MM.1S (cell line): ENCODE data around the gene SLC6A19.

Experiments
- DNase-seq: peaks from one replicate; pipeline ENCODE4 v3.0.0-alpha.2; 2015
- H2AFZ ChIP-seq: fragments of 300-600 bp; sonication (generic); 2 replicates; pipeline ENCODE4 v1.6.0; 2016; ENCODE audit warnings: antibody characterized with exemption, low read length
- H3F3A ChIP-seq: fragments of 300-600 bp; sonication (generic); 2 replicates; pipeline ENCODE4 v1.6.1; 2016; ENCODE audit warnings: mild to moderate bottlenecking, antibody characterized with exemption, low read length, moderate library complexity, mixed read lengths; ENCODE audit not compliant: insufficient read depth
- H3K27ac ChIP-seq: fragments of 300-600 bp; sonication (generic); 2 replicates; pipeline ENCODE4 v1.5.1; 2016; ENCODE audit warnings: mild to moderate bottlenecking, low read length
- H3K27me3 ChIP-seq: fragments of 300-600 bp; sonication (generic); replicated peaks from 2 replicates; pipeline ENCODE4 v1.6.0; 2016; ENCODE audit warnings: low read length; ENCODE audit not compliant: insufficient read depth
- H3K36me3 ChIP-seq: fragments of 300-600 bp; sonication (generic); replicated peaks from 2 replicates; pipeline ENCODE4 v1.6.1; 2016; ENCODE audit warnings: mild to moderate bottlenecking, low read length, mixed read lengths; ENCODE audit not compliant: insufficient read depth
- H3K4me1 ChIP-seq: fragments of 300-600 bp; sonication (generic); 2 replicates; pipeline ENCODE4 v1.6.1; 2016; ENCODE audit warnings: low read length, mixed read lengths
- H3K4me2 ChIP-seq: fragments of 300-600 bp; sonication (generic); 2 replicates; pipeline ENCODE4 v1.6.0; 2016; ENCODE audit warnings: low read depth, low read length
- H3K4me3 ChIP-seq: fragments of 300-600 bp; sonication (generic); 2 replicates; pipeline ENCODE4 v1.5.1; 2016; ENCODE audit warnings: low read length, mixed read lengths
- H3K79me2 ChIP-seq: fragments of 300-600 bp; sonication (generic); 2 replicates; pipeline ENCODE4 v1.6.1; 2016; ENCODE audit warnings: mixed run types, low read length, mixed read lengths
- H3K9ac ChIP-seq: fragments of 300-600 bp; sonication (generic); 2 replicates; pipeline ENCODE4 v1.6.1; 2016; ENCODE audit warnings: low read length, mixed read lengths
- H3K9me2 ChIP-seq: fragments of 300-600 bp; sonication (generic); replicated peaks from 2 replicates; pipeline ENCODE4 v1.6.1; 2016; ENCODE audit warnings: mild to moderate bottlenecking, low read length, mixed read lengths; ENCODE audit not compliant: insufficient read depth
- H3K9me3 ChIP-seq: fragments of 300-600 bp; sonication (generic); replicated peaks from 2 replicates; pipeline ENCODE4 v1.6.1; 2016; ENCODE audit warnings: mild to moderate bottlenecking, low read length, mixed read lengths; ENCODE audit not compliant: insufficient read depth
- H4K20me1 ChIP-seq: fragments of 300-600 bp; sonication (generic); 2 replicates; pipeline ENCODE4 v1.6.1; 2016; ENCODE audit warnings: mild to moderate bottlenecking, low read length, moderate library complexity, mixed read lengths; ENCODE audit not compliant: insufficient read depth
- CTCF ChIP-seq: fragments of 300-600 bp; sonication (generic); IDR thresholded peaks from 2 replicates; pipeline ENCODE4 v1.5.1; 2016; ENCODE audit warnings: antibody characterized with exemption, low read length, mixed read lengths
- EZH2 ChIP-seq: fragments of 300-600 bp; sonication (generic); optimal IDR thresholded peaks from 2 replicates; pipeline ENCODE3; 2017; ENCODE audit warnings: low read depth, mild to moderate bottlenecking, antibody characterized with exemption, low read length, mixed read lengths
- EZH2phosphoT487 ChIP-seq: fragments of 300-600 bp; sonication (generic); IDR thresholded peaks from 2 replicates; pipeline ENCODE4 v1.6.1; 2018; ENCODE audit warnings: antibody characterized with exemption, low read length

The SLC6A19 gene

DNA sequence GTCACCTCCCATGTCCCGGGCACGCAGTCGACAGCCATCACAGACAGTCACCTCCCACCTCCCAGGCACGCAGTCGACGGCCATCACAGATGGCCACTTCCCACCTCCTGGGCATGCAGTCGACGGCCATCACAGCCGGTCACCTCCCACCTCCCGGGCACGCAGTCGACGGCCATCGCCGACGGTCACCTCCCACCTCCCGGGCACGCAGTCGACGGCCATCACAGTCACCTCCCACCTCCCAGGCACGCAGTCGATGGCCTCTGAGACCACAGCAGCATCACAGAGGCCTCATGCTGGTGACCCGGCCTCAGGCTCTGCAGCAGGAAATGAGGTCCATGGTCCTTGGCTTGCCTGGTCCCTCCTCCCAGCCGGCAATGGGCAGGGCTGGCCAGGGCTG lies 5.5 kb upstream of the SLC6A19 start:
- H3K36me3 ChIP-seq, result no peaks in the 10 kb centered on the region
- H4K20me1 ChIP-seq, result no peaks in the 10 kb centered on the region
- no peaks in the 10 kb centered on the region for H3F3A ChIP-seq
- no peaks in the 10 kb centered on the region for H3K9me2 ChIP-seq
- DNase-seq, result no peak
- H3K9ac ChIP-seq, result no peak overlapping the region
- H3K79me2 ChIP-seq, result no peaks in the 10 kb centered on the region
- no peak for TF ChIP-seq EZH2phosphoT487
- TF ChIP-seq EZH2, result no peak
- TF ChIP-seq CTCF, result no peak
- H3K4me3 ChIP-seq, result no peak overlapping the region
- H3K27me3 ChIP-seq, result peaks cover 46% of the 10 kb centered on the region
- no peak overlapping the region for H3K27ac ChIP-seq
- no peak overlapping the region for H3K4me2 ChIP-seq
- H2AFZ ChIP-seq, result no peak overlapping the region
- no peaks in the 10 kb centered on the region for H3K9me3 ChIP-seq
- H3K4me1 ChIP-seq, result no peaks in the 10 kb centered on the region

DNA sequence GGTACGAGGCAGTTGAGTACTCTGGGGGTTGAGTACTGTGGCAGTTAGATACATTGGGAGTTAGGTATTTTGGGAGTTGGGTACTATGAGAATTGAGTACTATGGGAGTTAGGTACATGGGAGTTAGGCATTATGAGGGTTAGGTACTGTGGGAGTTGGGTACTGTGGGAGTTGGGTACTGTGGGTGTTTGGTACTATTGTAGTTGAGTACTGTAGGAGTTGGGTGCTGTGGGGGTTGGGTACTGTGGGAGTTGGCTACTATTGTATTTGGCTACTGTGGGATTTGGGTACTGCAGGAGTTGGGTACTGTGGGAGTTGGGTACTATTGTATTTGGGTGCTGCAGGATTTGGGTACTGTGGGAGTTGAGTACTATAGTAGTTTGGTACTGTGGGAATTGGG lies 4.8 kb upstream of the SLC6A19 start:
- H4K20me1 ChIP-seq, result no peaks in the 10 kb centered on the region
- no peaks in the 10 kb centered on the region for H3K36me3 ChIP-seq
- no peaks in the 10 kb centered on the region for H3K79me2 ChIP-seq
- H3K4me3 ChIP-seq, result no peak overlapping the region
- no peak overlapping the region for H3K4me2 ChIP-seq
- H3K27me3 ChIP-seq, result peaks cover 50% of the 10 kb centered on the region
- no peak overlapping the region for H3K9ac ChIP-seq
- H3K9me2 ChIP-seq, result no peaks in the 10 kb centered on the region
- TF ChIP-seq EZH2 (no peak), CTCF (no peak), EZH2phosphoT487 (no peak)
- H3F3A ChIP-seq, result no peaks in the 10 kb centered on the region
- H3K9me3 ChIP-seq, result no peaks in the 10 kb centered on the region
- H2AFZ ChIP-seq, result no peak overlapping the region
- no peak for DNase-seq
- no peaks in the 10 kb centered on the region for H3K4me1 ChIP-seq
- no peak overlapping the region for H3K27ac ChIP-seq

GRCh38 chr5:1197876-1198666 lies 3.3 kb upstream of the SLC6A19 start:
- DNase-seq, result no peak
- H4K20me1 ChIP-seq, result no peaks in the 10 kb centered on the region
- no peaks in the 10 kb centered on the region for H3K9me3 ChIP-seq
- H3K4me1 ChIP-seq, result no peaks in the 10 kb centered on the region
- H3F3A ChIP-seq, result no peaks in the 10 kb centered on the region
- peaks cover 46% of the 10 kb centered on the region for H3K27me3 ChIP-seq
- no peaks in the 10 kb centered on the region for H3K9me2 ChIP-seq
- no peaks in the 10 kb centered on the region for H3K79me2 ChIP-seq
- H3K27ac ChIP-seq, result no peak overlapping the region
- H3K9ac ChIP-seq, result no peak overlapping the region
- no peak for TF ChIP-seq EZH2
- TF ChIP-seq CTCF, result no peak
- no peaks in the 10 kb centered on the region for H3K36me3 ChIP-seq
- no peak overlapping the region for H3K4me3 ChIP-seq
- no peak overlapping the region for H2AFZ ChIP-seq
- H3K4me2 ChIP-seq, result no peak overlapping the region
